ENCODE results near the gene TRIM61. TPM values are rescaled to one million over a fixed set of nuclear protein-coding genes. Genes with fewer than 3 reads are reported as not detected.
"Not testable (repeated sequence)": the region's sequence is repeated elsewhere in the genome, so short reads cannot be mapped to it uniquely, and the experiment has no call there.

The TRIM61 gene
- polyA plus RNA-seq, 1 of the 3 experiments (the other 2 are of a cell fraction), result not detected

GRCh38 chr4:164989471-164989870 is 12.0 kb upstream of the TRIM61 start:
- H3K4me3 ChIP-seq (ENCODE audit: low read depth in 2 of 2, low read length in 1 of 2), result no peak overlapping the region
- TF ChIP-seq FOXM1 (IDR thresholded peaks at IDR 0.05; ENCODE audit: low read depth), result no peak
- TF ChIP-seq USF1 (IDR thresholded peaks at IDR 0.05; ENCODE audit: borderline replicate concordance, low read depth), result no peak
- no peak for TF ChIP-seq RFX5 (IDR thresholded peaks at IDR 0.05; ENCODE audit: low read length)
- no peak for TF ChIP-seq RAD21 (IDR thresholded peaks at IDR 0.05; ENCODE audit: low read length)
- TF ChIP-seq YY1 (IDR thresholded peaks at IDR 0.05; ENCODE audit: low read depth), result no peak
- TF ChIP-seq TEAD4 (IDR thresholded peaks at IDR 0.05; ENCODE audit: borderline replicate concordance, insufficient read depth), result no peak
- TF ChIP-seq NFIC (IDR thresholded peaks at IDR 0.05; ENCODE audit: borderline replicate concordance), result no peak
- no peak for TF ChIP-seq POLR2AphosphoS5 (IDR thresholded peaks at IDR 0.05; ENCODE audit: low read depth, low read length)
- no peak for TF ChIP-seq TAF1 (IDR thresholded peaks at IDR 0.05; ENCODE audit: borderline replicate concordance, low read depth, low read length)
- TF ChIP-seq MXI1 (IDR thresholded peaks at IDR 0.05; ENCODE audit: low read depth, low read length), result no peak
- TF ChIP-seq FOXJ3 (CRISPR knock-in tag; IDR thresholded peaks at IDR 0.05), result no peak
- TF ChIP-seq JUND (IDR thresholded peaks at IDR 0.05), result no peak
- TF ChIP-seq FOSL2 (IDR thresholded peaks at IDR 0.05; ENCODE audit: borderline replicate concordance, low read depth), result no peak
- no peak for TF ChIP-seq ELF1 (IDR thresholded peaks at IDR 0.05)
- TF ChIP-seq, protein P1, sequence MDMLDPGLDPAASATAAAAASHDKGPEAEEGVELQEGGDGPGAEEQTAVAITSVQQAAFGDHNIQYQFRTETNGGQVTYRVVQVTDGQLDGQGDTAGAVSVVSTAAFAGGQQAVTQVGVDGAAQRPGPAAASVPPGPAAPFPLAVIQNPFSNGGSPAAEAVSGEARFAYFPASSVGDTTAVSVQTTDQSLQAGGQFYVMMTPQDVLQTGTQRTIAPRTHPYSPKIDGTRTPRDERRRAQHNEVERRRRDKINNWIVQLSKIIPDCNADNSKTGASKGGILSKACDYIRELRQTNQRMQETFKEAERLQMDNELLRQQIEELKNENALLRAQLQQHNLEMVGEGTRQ (IDR thresholded peaks at IDR 0.05; ENCODE audit: borderline replicate concordance, low read depth, low read length), result no peak
- TF ChIP-seq REST (IDR thresholded peaks at IDR 0.05; ENCODE audit: low read depth, low read length), result no peak
- TF ChIP-seq GATA2 (CRISPR knock-in tag; IDR thresholded peaks at IDR 0.05), result no peak
- H3K4me2 ChIP-seq, result no peak overlapping the region
- H3K27me3 ChIP-seq (ENCODE audit: insufficient read depth), result peaks cover 14% of the 10 kb centered on the region; the same call in 1 of the 2 replicates
- no peaks in the 10 kb centered on the region for H4K20me1 ChIP-seq (ENCODE audit: insufficient read depth)
- no peaks in the 10 kb centered on the region for H3K36me3 ChIP-seq (replicated peaks in 1 of 2; ENCODE audit: control insufficient read depth in 1 of 2, insufficient read depth in 2 of 2, low read length in 1 of 2)
- CTCF ChIA-PET, result no interaction called here
- no peaks in the 10 kb centered on the region for H3K79me2 ChIP-seq (ENCODE audit: insufficient read depth)
- H3F3A ChIP-seq (replicated peaks; ENCODE audit: insufficient read depth), result no peaks in the 10 kb centered on the region
- no peaks in the 10 kb centered on the region for H3K9me2 ChIP-seq
- 17% methylated on average over 2 of the region's 2 CpGs for whole genome bisulfite sequencing (ENCODE audit: low lambda C conversion rate)
- no peak for DNase-seq
- no peak overlapping the region for H3K9ac ChIP-seq
- H3K27ac ChIP-seq (ENCODE audit: low read depth in 2 of 2, low read length in 1 of 2), result no peak overlapping the region
- POLR2A ChIA-PET, result no interaction called here
- no peaks in the 10 kb centered on the region for H3K4me1 ChIP-seq (ENCODE audit: control insufficient read depth in 1 of 2, insufficient read depth in 2 of 2, low read depth in 1 of 2, low read length in 1 of 2)
- no peaks in the 10 kb centered on the region for H3K9me3 ChIP-seq
- no peak overlapping the region for H2AFZ ChIP-seq (ENCODE audit: low read depth)

DNA sequence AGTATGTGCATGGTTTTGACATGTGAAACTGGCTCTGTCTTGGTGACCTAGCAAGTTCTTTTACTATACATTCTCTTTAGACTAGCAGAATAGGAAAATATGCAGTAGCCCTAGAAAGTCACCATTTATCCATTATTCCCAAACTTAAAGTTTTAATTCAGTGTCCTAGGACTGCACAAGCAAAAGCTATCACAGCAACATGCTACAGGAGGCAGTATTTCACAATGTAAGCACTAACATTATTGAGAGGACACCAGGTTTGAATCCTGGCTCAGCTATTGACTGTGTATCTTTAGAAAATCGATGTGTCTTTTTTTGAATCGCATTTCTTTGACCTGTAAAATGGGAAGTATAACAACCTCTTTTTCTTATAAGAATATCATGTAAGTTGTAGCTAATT is 5.5 kb downstream of the TRIM61 start:
- H3K4me1 ChIP-seq (ENCODE audit: control insufficient read depth in 1 of 2, insufficient read depth in 2 of 2, low read depth in 1 of 2, low read length in 1 of 2); H3K27me3 ChIP-seq (ENCODE audit: insufficient read depth); H3K4me3 ChIP-seq (ENCODE audit: low read depth in 2 of 2, low read length in 1 of 2); POLR2A ChIA-PET; H3K9ac ChIP-seq; H3K79me2 ChIP-seq (ENCODE audit: insufficient read depth); DNase-seq; H2AFZ ChIP-seq (ENCODE audit: low read depth); H3K36me3 ChIP-seq (replicated peaks in 1 of 2; ENCODE audit: control insufficient read depth in 1 of 2, insufficient read depth in 2 of 2, low read length in 1 of 2); H3K9me3 ChIP-seq; CTCF ChIA-PET; H3F3A ChIP-seq (replicated peaks; ENCODE audit: insufficient read depth); H3K27ac ChIP-seq (ENCODE audit: low read depth in 2 of 2, low read length in 1 of 2); H3K4me2 ChIP-seq; H3K9me2 ChIP-seq; H4K20me1 ChIP-seq (ENCODE audit: insufficient read depth): not testable (repeated sequence)
- WGBS (ENCODE audit: low lambda C conversion rate), result 5% methylated on average over 2 of the region's 2 CpGs

Data from SK-N-SH (cell line).